SK-N-SH treated with all-trans-retinoic acid at 6 μM for 48 hours (cell line): ENCODE measurements around the gene ELFN1.
A peak's percentile ranks its signal among the peaks of the same experiment; 100 is the strongest.

Experiments
- ATAC-seq: fragments of 200-7000 bp; cut with Tn5 transposase; 3 replicates; pipeline ENCODE4 v1.9.1; 2020; ENCODE audit warnings: mild to moderate bottlenecking, moderate library complexity
- ARNTL ChIP-seq: fragments of 450-650 bp; formaldehyde crosslinking; IDR thresholded peaks from 2 replicates; pipeline ENCODE4 v1.5.0; 2020; ENCODE audit warnings: low read depth, mild to moderate bottlenecking, moderate library complexity, borderline replicate concordance
- BACH2 ChIP-seq: fragments of 250-450 bp; sonication (Bioruptor Pico); IDR thresholded peaks from 2 replicates; pipeline ENCODE4 v1.9.0; 2021; ENCODE audit warnings: mild to moderate bottlenecking, borderline replicate concordance
- CREB5 ChIP-seq: fragments of 250-450 bp; sonication (Bioruptor Pico); IDR thresholded peaks from 2 replicates; pipeline ENCODE4 v1.5.1; 2020; ENCODE audit warnings: low read depth, mild to moderate bottlenecking, moderate library complexity
- CSDC2 ChIP-seq: fragments of 250-450 bp; sonication (Bioruptor Pico); IDR thresholded peaks from 2 replicates; pipeline ENCODE4 v1.5.0; 2020; ENCODE audit warnings: mild to moderate bottlenecking, moderate library complexity
- CSRNP3 ChIP-seq: fragments of 250-450 bp; sonication (Bioruptor Pico); IDR thresholded peaks from 2 replicates; pipeline ENCODE4 v1.5.1; 2021; ENCODE audit warnings: mild to moderate bottlenecking, moderate library complexity
- GLIS3 ChIP-seq: fragments of 250-450 bp; sonication (Bioruptor Pico); IDR thresholded peaks from 2 replicates; pipeline ENCODE4 v1.5.0; 2020; ENCODE audit warnings: mild to moderate bottlenecking, moderate library complexity
- ISL1 ChIP-seq: fragments of 250-450 bp; sonication (Bioruptor Pico); IDR thresholded peaks from 2 replicates; pipeline ENCODE4 v2.1.2; 2022; ENCODE audit warnings: mild to moderate bottlenecking, moderate library complexity
- OSR1 ChIP-seq: fragments of 250-450 bp; sonication (Bioruptor Pico); IDR thresholded peaks from 2 replicates; pipeline ENCODE4 v1.8.0; 2022; ENCODE audit warnings: moderate library complexity, mild to moderate bottlenecking, inconsistent platforms
- POU6F1 ChIP-seq: fragments of 250-450 bp; sonication (Bioruptor Pico); IDR thresholded peaks from 2 replicates; pipeline ENCODE4 v1.8.0; 2021; ENCODE audit warnings: low read depth, mild to moderate bottlenecking, moderate library complexity, borderline replicate concordance
- PPARA ChIP-seq: fragments of 250-450 bp; sonication (Bioruptor Pico); IDR thresholded peaks from 2 replicates; pipeline ENCODE4 v1.5.0; 2020; ENCODE audit warnings: mild to moderate bottlenecking, borderline replicate concordance
- RARB ChIP-seq: fragments of 250-450 bp; sonication (Bioruptor Pico); IDR thresholded peaks from 2 replicates; pipeline ENCODE4 v1.8.0; 2021; ENCODE audit warnings: mild to moderate bottlenecking, moderate library complexity
- SNAI2 ChIP-seq: fragments of 250-450 bp; sonication (Bioruptor Pico); IDR thresholded peaks from 2 replicates; pipeline ENCODE4 v1.5.0; 2020; ENCODE audit warnings: mild to moderate bottlenecking, moderate library complexity
- TSHZ2 ChIP-seq: fragments of 250-450 bp; sonication (Bioruptor Pico); IDR thresholded peaks from 2 replicates; pipeline ENCODE4 v1.5.0; 2020; ENCODE audit warnings: mild to moderate bottlenecking, moderate library complexity
- ZC3H10 ChIP-seq: fragments of 250-450 bp; sonication (Bioruptor Pico); IDR thresholded peaks from 2 replicates; pipeline ENCODE4 v1.5.1; 2021; ENCODE audit warnings: mild to moderate bottlenecking, moderate library complexity
- ZFP3 ChIP-seq: fragments of 250-450 bp; sonication (Bioruptor Pico); IDR thresholded peaks from 2 replicates; pipeline ENCODE4 v1.5.0; 2020; ENCODE audit warnings: mild to moderate bottlenecking, moderate library complexity
- ZNF565 ChIP-seq: fragments of 450-650 bp; formaldehyde crosslinking; conservative IDR thresholded peaks from 2 replicates; pipeline ENCODE4 v1.5.0; 2020; ENCODE audit warnings: low read depth, mild to moderate bottlenecking, moderate library complexity
- ZNF8 ChIP-seq: fragments of 450-650 bp; formaldehyde crosslinking; IDR thresholded peaks from 2 replicates; pipeline ENCODE4 v1.5.0; 2020; ENCODE audit warnings: mild to moderate bottlenecking, moderate library complexity

Gene ELFN1

GRCh38 chr7:1758028-1758858 lies 88.2 kb downstream of the ELFN1 start:
- peak; percentile 75 for ATAC-seq

GRCh38 chr7:1758859-1759521 lies 88.9 kb downstream of the ELFN1 start:
- ATAC-seq: peak; percentile 31
- TF ChIP-seq CSRNP3 (CRISPR knock-in tag) (no peak), CREB5 (CRISPR knock-in tag) (no peak), POU6F1 (CRISPR knock-in tag) (no peak), ISL1 (CRISPR knock-in tag) (no peak), GLIS3 (no peak), ZFP3 (CRISPR knock-in tag) (no peak), PPARA (CRISPR knock-in tag) (no peak)

More at GRCh38 chr7:1758028-1758858, 88.2 kb downstream of the ELFN1 start:
- TF ChIP-seq CSRNP3 (CRISPR knock-in tag): no peak
- no peak for TF ChIP-seq ARNTL (CRISPR knock-in tag)
- TF ChIP-seq PPARA (CRISPR knock-in tag): no peak
- TF ChIP-seq CSDC2: no peak
- TF ChIP-seq GLIS3: no peak
- no peak for TF ChIP-seq OSR1 (CRISPR knock-in tag)
- no peak for TF ChIP-seq ZNF565
- TF ChIP-seq SNAI2 (CRISPR knock-in tag): no peak
- no peak for TF ChIP-seq TSHZ2 (CRISPR knock-in tag)
- TF ChIP-seq CREB5 (CRISPR knock-in tag): no peak
- no peak for TF ChIP-seq ISL1 (CRISPR knock-in tag)
- no peak for TF ChIP-seq ZNF8 (CRISPR knock-in tag)
- no peak for TF ChIP-seq RARB
- no peak for TF ChIP-seq ZC3H10
- no peak for TF ChIP-seq POU6F1 (CRISPR knock-in tag)
- TF ChIP-seq BACH2 (CRISPR knock-in tag): no peak
